ENCODE results near the gene MED13L. TPM values are rescaled to one million over a fixed set of nuclear protein-coding genes. Genes with fewer than 3 reads are reported as not detected.
"Not testable (repeated sequence)": the region's sequence is repeated elsewhere in the genome, so short reads cannot be mapped to it uniquely, and the experiment has no call there.

The MED13L gene
- total RNA-seq, 4 donors from 2014 or later: 153 to 251 (median 194) TPM

DNA sequence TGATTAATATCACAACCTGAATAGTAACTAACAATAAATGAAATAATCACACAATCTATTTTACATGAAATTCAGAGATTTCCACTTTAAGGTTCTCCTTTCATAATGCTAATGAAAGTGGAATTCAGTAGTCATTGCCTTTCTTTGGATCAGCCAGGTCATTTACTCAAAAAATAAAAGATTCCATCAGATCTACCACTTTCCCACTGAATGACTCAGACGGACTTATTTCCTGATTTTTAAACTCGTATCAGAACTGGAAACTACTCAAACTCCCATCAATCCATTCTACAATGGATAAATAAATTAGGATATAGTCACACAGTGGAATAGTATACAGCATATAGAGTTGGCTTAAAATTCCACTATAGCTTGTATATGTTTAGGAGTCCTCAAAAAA is 237.1 kb downstream of the MED13L start:
- ATAC-seq (ENCODE audit: low FRiP score): no peak
- TF ChIP-seq, protein P1, sequence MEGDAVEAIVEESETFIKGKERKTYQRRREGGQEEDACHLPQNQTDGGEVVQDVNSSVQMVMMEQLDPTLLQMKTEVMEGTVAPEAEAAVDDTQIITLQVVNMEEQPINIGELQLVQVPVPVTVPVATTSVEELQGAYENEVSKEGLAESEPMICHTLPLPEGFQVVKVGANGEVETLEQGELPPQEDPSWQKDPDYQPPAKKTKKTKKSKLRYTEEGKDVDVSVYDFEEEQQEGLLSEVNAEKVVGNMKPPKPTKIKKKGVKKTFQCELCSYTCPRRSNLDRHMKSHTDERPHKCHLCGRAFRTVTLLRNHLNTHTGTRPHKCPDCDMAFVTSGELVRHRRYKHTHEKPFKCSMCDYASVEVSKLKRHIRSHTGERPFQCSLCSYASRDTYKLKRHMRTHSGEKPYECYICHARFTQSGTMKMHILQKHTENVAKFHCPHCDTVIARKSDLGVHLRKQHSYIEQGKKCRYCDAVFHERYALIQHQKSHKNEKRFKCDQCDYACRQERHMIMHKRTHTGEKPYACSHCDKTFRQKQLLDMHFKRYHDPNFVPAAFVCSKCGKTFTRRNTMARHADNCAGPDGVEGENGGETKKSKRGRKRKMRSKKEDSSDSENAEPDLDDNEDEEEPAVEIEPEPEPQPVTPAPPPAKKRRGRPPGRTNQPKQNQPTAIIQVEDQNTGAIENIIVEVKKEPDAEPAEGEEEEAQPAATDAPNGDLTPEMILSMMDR (IDR thresholded peaks at IDR 0.05): no peak
- DNase-seq (ENCODE audit: low spot score): no peak

DNA sequence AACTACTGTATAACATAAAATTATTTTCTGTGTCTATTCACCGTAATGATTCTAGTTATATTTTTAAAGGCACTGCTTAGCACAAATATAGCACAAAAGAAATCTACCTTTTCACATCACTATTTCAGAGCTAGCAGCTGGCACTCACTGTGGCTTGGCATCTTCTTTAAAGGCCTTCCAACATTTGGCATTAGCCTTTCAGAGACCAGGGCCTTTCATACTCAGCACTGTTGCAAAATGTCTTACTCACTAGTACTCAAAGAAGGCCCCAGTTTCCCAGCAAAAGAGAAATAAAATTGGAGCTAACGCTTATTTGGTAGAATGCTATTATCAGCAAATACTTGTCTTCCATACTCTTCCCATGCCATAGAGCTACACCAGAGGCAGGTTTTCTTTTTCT is 238.4 kb downstream of the MED13L start:
- DNase-seq (ENCODE audit: low spot score): no peak
- TF ChIP-seq, protein P1 (IDR thresholded peaks at IDR 0.05): no peak
- ATAC-seq (ENCODE audit: low FRiP score): no peak

DNA sequence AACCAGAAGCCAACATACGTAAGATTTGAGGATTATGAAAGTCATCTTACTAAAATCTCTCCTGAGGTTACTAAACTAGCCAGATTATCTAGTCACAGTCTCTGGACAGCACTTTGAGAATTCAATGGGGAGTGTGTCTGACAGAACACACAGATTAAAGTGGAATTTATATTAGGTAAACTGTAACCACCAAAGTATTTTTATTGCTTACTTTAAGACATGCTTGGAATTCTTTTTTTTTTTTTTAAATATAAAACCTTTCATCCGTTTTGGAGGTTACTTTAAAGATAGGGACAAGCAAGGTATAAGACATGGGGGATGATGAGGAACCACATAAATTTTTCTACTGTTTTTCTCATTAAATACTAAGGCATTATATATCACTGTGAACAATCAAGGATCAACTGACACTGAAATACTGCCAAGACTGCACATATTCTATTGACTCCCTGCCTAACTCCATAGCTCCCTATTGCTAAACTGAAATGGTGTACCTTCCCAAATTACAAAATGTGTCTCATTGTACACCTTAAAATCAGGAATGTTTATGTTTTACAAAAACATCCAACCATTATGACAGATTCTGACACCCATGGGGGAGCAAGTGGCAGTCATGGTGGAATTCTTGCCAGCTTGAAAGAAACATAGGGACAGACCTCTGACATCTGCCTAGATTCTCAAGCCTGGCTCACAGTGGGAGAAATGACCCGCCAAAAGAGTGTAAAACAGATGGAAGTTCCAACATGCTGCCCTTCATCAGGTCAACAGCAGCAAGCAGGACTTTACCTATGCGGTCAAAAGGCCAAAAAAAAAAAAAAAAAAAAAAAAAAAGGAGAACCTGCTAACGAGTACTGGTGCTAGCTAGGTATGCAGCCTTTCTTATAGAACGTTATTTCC is 239.3 kb downstream of the MED13L start:
- DNase-seq (ENCODE audit: low spot score) (no peak), ATAC-seq (ENCODE audit: low FRiP score) (no peak)
- TF ChIP-seq, protein P1 (IDR thresholded peaks at IDR 0.05): no peak

DNA sequence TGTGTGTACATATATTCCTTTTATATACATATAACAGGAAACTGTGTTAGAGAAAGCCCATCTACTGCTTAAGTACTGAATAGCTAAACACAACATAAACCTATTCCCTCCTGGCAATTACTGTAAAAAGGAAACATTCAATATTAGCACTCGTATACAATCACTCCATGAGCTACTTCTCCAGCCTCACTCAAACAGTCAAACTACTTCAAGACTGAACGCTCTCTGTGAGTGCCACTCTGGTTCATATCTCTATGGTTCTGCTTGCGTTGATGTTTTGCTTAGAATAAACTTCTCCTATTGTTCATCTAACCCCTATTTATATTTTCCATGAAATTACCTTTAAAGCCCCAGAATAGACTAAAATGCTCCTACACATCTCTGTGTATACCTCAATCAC is 243.7 kb downstream of the MED13L start:
- no peak for ATAC-seq (ENCODE audit: low FRiP score)
- no peak for DNase-seq (ENCODE audit: low spot score)
- TF ChIP-seq, protein P1 (IDR thresholded peaks at IDR 0.05): no peak

DNA sequence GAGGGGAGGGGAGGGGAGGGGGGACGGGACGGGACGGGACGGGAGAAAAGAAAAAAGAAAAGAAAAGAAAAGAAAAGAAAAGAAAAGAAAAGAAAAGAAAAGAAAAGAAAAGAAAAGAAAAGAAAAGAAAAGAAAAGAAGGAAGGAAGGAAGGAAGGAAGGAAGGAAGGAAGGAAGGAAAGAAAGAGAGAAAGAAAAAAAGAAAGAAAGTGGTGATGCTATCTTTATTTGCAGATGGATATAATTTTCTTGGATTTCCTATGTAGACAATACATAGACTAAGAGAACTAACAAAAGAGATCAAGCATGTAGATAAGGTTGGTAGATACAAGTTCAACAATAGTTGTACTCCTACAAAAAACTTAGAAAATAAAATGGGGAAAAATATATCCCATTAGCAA is 245.9 kb downstream of the MED13L start:
- not testable (repeated sequence) for ATAC-seq (ENCODE audit: low FRiP score); DNase-seq (ENCODE audit: low spot score)

DNA sequence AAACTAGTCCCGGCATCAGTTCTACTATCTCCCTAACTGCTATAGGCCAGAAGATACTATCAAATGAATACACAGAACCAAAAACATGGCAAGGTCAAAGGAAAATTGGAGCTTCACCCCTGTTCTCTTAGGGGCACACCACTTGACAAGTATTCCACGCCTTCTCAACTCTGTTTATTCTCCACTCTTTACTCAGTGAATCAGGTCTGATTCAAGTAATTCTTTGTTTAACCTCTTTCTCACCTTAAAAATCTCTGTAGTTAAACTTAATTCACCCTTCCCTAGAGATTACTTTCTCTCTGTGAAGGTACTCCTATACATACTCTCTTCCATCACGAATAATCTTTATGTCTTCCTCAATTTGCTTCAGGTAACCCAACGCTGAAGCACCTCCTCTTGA is 248.9 kb downstream of the MED13L start:
- TF ChIP-seq, protein P1 (IDR thresholded peaks at IDR 0.05): no peak
- DNase-seq (ENCODE audit: low spot score): no peak
- no peak for ATAC-seq (ENCODE audit: low FRiP score)

DNA sequence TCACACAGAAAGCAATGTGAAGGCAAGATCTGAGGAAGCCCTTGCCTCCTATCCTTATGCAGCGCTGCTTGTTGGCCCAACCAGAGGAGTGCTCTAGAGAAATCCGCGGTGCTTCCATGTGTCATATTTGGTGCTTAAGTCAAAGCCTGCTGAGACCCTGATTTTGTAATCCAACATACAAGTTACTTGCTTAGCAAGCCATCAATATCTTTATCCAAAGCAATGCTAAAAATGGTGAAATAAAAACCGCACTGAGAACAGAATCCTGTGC is 250.0 kb downstream of the MED13L start:
- no peak for DNase-seq (ENCODE audit: low spot score)
- no peak for ATAC-seq (ENCODE audit: low FRiP score)
- TF ChIP-seq, protein P1 (IDR thresholded peaks at IDR 0.05): no peak

All from omental fat pad (tissue), 4 donors.